CD4-positive, alpha-beta T cell treated with Interleukin-17A for 4 hours (primary cell): Measurements from ENCODE around the gene MYCBPAP.

Source experiments
- DNase-seq: peaks from one replicate; pipeline ENCODE4 v3.0.0-alpha.2; 2020; ENCODE audit warnings: mixed read lengths

MYCBPAP gene

GRCh38 chr17:50578173-50578572 lies 69.9 kb downstream of the MYCBPAP start:
- no peak for DNase-seq

GRCh38 chr17:50579399-50579798 lies 71.2 kb downstream of the MYCBPAP start:
- DNase-seq = no peak

DNA sequence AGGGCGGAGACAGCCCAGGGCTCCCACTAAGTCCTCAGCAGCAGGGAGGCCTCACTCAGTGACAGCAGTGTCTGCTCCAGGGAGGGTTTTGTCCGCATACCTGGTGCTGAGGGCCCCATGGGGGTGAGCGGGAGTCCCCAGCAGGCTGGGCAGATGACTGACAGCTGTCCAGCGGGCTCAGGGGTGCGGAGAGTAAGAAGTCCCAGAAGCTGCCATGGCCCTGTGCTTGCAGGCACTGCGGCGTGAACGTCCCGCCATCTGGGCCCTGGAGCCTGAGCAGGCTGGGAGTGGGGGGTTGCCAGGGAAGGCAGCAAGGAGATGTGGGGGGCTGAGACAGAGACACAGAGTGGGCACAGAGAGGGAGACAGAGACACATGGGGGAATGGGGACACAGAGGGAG lies 72.4 kb downstream of the MYCBPAP start:
- DNase-seq = no peak
